GM12873 (cell line): ENCODE data around the gene OMP.
A peak's percentile ranks its signal among the peaks of the same experiment; 100 is the strongest.

Experiments used
- TF ChIP-seq, protein P1 (sequence below): IDR thresholded peaks from 2 replicates; pipeline ENCODE4 v1.5.1; 2012; ENCODE audit warnings: low read depth, mild to moderate bottlenecking, moderate library complexity, low read length, control low read depth; ENCODE audit not compliant: insufficient read depth; ENCODE audit errors: missing control alignments

The OMP gene

GRCh38 chr11:77064648-77065217 lies 37.9 kb upstream of the OMP start:
- TF ChIP-seq, protein P1, sequence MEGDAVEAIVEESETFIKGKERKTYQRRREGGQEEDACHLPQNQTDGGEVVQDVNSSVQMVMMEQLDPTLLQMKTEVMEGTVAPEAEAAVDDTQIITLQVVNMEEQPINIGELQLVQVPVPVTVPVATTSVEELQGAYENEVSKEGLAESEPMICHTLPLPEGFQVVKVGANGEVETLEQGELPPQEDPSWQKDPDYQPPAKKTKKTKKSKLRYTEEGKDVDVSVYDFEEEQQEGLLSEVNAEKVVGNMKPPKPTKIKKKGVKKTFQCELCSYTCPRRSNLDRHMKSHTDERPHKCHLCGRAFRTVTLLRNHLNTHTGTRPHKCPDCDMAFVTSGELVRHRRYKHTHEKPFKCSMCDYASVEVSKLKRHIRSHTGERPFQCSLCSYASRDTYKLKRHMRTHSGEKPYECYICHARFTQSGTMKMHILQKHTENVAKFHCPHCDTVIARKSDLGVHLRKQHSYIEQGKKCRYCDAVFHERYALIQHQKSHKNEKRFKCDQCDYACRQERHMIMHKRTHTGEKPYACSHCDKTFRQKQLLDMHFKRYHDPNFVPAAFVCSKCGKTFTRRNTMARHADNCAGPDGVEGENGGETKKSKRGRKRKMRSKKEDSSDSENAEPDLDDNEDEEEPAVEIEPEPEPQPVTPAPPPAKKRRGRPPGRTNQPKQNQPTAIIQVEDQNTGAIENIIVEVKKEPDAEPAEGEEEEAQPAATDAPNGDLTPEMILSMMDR, result no peak

DNA sequence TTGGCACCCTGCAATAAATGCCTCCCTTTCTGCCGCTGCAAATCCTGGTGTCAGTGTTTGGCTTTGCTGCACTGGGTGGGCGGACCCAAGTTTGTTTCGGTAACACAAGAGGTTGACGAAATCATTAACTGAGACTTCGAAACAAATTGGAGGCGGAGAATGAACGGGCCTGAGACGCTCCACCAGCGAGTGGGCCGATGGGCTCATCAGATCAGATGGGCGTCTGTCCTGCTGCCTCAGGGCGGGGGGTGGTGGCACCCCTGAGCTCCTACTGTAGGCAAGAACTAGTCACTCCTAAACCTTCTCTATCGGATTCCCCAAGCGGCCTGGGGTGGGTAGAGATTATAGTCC lies 36.8 kb upstream of the OMP start:
- TF ChIP-seq, protein P1, result no peak

DNA sequence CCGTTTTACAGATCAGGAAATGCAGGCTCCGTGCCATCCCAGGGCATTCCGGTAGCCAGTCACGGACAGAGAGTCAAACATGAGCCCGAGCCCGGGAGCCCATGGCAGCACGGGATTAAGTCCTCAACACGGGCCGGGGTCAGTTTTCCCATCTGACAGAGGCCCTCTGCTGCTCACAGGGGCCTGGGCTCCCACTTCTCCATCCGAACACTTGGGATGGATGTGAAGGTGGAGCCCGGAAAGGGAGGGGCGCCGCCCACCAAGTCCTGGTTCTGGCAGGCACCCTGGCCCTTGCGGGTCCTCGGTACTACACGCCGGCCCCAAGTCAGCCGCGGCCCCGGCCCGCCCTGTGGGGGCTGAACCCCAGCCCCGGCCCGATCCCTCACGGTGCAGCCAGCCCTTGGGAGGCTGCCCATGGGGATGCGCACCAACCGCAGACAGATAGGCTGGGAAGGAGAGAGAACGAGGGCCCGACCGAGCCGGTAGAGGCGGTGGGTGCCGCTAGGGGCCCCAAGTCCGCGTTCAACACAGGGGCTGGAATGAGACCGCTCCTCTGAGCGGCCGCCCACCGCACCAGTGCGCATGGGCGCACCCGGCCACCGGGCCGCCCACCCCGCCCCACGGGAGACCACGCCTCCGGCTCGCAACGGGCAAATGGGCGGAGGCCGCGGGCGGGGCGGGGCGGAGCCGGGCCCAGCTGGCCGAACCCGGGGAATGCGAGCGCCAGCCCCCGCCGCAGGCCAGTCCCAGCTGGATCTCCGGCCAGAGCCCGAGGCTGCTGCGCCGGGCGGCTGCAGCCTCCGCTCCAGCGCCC lies 36.2 kb upstream of the OMP start, which contains the start of gene CAPN5:
CAPN5 (plus strand) TSS at position 743 of the 814 bp plus-strand sequence. CDS start 17,916 bp downstream, outside the sequence.
- TF ChIP-seq, protein P1, result peak; percentile 32

GRCh38 chr11:77067861-77068443 lies 34.7 kb upstream of the OMP start:
- TF ChIP-seq, protein P1, result no peak

- TF ChIP-seq, protein P1, result no peak
These were observed 33.9 kb upstream of the OMP start for GRCh38 chr11:77068457-77069335.

GRCh38 chr11:77069336-77069968 lies 33.2 kb upstream of the OMP start:
- TF ChIP-seq, protein P1, result no peak
